GM06990 (cell line): ENCODE data around the gene C20orf173.

Experiments used
- DNase-seq: peaks from one replicate; pipeline ENCODE4 v3.0.0-alpha.2; 2011; ENCODE audit not compliant: insufficient read length; ENCODE audit errors: extremely low read depth
- H3K27me3 ChIP-seq: replicated peaks from 2 replicates; pipeline ENCODE4 v1.6.0; 2011; ENCODE audit warnings: low read length; ENCODE audit not compliant: control insufficient read depth, insufficient read depth
- H3K36me3 ChIP-seq: 2 replicates; pipeline ENCODE4 v1.5.1; 2011; ENCODE audit warnings: low read length; ENCODE audit not compliant: control insufficient read depth, insufficient read depth
- H3K4me3 ChIP-seq: replicated peaks from 2 replicates; pipeline ENCODE4 v1.5.1; 2011; ENCODE audit warnings: low read depth, mild to moderate bottlenecking, control low read depth, low read length
- TF ChIP-seq, protein P1 (sequence below): IDR thresholded peaks from 2 replicates; pipeline ENCODE4 v1.5.1; 2011; ENCODE audit warnings: low read length, control low read depth, mild to moderate bottlenecking, inconsistent platforms; ENCODE audit not compliant: insufficient read depth, poor library complexity, severe bottlenecking

C20orf173 gene

DNA sequence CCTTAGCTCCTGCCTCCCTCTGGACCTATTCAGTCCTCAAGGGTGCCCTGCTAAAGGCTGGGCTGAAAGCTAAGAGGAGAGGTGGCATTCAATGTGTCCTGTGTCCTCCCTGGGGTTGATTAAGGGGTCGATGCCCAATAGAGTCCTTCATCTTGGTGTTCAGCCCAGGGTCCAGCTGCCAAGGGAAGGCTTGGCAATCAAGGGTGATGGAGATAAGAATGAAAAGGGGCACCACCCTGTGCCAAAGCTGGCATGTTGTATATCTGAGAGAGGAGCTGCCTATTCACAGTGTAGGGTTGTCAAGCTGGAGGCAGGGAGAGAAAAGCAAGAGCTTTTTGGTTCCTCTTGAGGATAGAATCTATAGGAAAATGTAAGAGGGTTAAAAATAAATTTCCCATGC is 12.3 kb downstream of the C20orf173 start:
- no peaks in the 10 kb centered on the region for H3K27me3 ChIP-seq
- DNase-seq, result no peak
- no peak overlapping the region for H3K4me3 ChIP-seq
- TF ChIP-seq, protein P1, sequence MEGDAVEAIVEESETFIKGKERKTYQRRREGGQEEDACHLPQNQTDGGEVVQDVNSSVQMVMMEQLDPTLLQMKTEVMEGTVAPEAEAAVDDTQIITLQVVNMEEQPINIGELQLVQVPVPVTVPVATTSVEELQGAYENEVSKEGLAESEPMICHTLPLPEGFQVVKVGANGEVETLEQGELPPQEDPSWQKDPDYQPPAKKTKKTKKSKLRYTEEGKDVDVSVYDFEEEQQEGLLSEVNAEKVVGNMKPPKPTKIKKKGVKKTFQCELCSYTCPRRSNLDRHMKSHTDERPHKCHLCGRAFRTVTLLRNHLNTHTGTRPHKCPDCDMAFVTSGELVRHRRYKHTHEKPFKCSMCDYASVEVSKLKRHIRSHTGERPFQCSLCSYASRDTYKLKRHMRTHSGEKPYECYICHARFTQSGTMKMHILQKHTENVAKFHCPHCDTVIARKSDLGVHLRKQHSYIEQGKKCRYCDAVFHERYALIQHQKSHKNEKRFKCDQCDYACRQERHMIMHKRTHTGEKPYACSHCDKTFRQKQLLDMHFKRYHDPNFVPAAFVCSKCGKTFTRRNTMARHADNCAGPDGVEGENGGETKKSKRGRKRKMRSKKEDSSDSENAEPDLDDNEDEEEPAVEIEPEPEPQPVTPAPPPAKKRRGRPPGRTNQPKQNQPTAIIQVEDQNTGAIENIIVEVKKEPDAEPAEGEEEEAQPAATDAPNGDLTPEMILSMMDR, result no peak
- peaks cover 5% of the 10 kb centered on the region for H3K36me3 ChIP-seq

DNA sequence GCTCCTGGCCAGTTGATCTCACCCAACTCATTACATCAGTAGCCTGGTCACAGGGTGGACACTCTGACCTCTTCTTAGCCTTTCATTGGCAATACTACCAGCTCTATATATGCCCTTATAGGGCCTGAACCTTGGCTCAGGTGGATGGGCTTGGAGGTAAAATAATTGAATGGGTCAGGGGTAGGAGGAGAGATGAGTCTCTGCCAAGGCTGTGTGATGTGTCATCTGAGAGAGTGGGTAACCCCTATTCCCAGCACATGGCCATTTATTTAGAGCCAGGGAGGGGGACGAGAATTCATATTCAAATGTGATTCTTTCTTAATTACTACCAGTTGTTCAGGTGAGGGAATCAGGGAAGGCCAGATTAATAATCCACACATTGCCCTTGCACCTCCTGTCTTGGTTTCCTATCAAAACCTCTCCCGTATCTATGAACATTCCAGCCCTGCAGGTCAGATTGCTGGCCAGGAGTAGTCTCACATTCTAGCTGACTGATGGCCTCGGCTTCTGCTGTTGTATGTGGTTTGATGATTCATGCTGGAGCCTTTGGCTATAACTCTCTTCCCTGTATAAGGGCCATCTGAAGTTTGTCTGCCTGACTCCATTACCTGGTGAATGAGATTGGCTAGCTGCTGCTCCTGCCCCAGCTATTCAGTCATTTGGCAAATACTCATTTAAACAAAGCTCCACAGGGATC is 13.4 kb downstream of the C20orf173 start:
- TF ChIP-seq, protein P1, result no peak
- peaks cover 14% of the 10 kb centered on the region for H3K36me3 ChIP-seq
- DNase-seq, result no peak
- H3K27me3 ChIP-seq, result no peaks in the 10 kb centered on the region
- no peak overlapping the region for H3K4me3 ChIP-seq

DNA sequence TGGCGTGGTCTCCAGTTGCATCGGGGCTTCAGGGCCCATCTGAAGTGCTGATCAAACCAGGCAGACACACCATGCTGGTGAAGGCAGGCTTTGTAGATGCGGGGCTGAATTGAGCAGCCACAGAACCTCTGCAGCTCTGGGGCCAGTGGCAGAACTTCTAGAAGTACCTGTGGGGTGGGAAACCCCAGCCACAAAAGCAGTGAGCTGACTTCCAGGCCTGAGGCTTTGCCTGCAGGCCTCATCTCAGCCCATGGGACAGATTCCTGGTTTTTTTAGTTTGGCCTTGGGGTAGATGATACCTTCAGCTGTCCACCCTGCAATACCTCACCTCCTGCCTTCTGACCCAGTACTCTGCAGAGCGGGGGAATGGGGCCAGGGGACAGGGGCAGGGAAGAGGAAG is 14.1 kb downstream of the C20orf173 start:
- no peak for DNase-seq
- no peaks in the 10 kb centered on the region for H3K27me3 ChIP-seq
- peaks cover 14% of the 10 kb centered on the region for H3K36me3 ChIP-seq
- no peak overlapping the region for H3K4me3 ChIP-seq
- TF ChIP-seq, protein P1, result no peak

DNA sequence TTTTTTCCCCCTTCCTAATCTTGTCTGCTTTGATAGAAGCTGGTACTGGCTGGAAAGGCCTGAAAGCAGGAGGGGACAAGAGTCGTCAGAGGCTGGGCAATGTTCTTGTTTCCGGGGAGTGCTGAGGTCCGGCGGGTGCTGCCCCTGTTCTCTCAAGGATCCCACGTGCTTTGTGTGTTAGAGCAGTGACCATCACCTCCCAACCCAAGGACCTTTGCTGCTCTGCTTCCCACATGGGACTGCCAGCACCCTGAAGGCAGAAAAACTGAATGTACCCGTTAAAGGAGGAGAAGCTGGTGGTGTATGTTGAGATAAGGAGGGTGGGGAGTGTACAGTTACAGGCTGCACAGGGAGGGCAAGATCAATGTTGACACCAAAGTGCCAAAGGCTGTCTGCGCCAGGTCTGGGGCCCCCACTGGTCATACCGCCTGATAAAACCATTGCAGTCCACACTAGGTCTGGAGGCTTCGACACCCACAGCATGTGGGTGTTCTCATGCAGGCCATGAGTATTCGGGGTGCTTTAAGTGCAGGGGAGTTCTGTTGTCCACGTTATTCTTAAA is 15.0 kb downstream of the C20orf173 start:
- H3K27me3 ChIP-seq, result no peaks in the 10 kb centered on the region
- TF ChIP-seq, protein P1, result no peak
- DNase-seq, result no peak
- H3K4me3 ChIP-seq, result no peak overlapping the region
- peaks cover 22% of the 10 kb centered on the region for H3K36me3 ChIP-seq

DNA sequence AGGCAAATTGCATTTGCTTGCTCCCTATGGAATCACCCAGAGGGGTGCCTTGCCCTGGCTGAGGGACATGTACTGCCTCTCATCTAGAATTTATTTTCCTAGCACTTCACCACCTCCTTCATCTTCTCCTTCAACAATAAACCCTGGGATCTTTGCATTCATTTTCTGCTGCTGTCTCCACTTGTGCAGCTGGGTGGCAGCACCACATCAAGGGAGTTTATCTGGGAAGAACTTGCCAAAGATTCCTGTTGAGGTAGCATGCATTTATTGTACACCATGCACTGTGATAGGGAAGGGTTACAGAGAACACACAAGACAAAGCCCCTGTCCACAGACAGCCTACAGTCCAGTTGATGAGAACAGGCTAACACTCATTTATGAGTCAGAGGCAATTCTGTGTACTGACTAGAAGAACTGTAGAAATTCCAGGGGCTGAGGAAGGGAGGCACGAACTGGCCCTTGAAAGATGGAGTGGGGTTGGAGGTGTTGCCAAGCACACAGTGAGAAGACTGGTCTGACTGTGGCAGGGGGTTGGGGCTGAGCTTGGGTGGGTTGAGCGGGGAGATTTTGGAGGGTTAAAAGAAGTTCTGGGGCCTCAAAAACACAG is 17.5 kb downstream of the C20orf173 start:
- TF ChIP-seq, protein P1, result peak; percentile 36
- Histone ChIP-seq H3K27me3 (no peaks in the 10 kb centered on the region), H3K36me3 (peaks cover 35% of the 10 kb centered on the region), H3K4me3 (no peak overlapping the region)
- no peak for DNase-seq
